ENCODE results near the gene GMCL2.
A peak's percentile ranks its signal among the peaks of the same experiment; 100 is the strongest.

- TF ChIP-seq CTCF (IDR thresholded peaks at IDR 0.05; ENCODE audit: low read depth, low read length, missing input control), result no peak
- peak; percentile 69 for TF ChIP-seq YY1 (IDR thresholded peaks at IDR 0.05)
- TF ChIP-seq, protein P1, sequence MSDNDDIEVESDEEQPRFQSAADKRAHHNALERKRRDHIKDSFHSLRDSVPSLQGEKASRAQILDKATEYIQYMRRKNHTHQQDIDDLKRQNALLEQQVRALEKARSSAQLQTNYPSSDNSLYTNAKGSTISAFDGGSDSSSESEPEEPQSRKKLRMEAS (IDR thresholded peaks at IDR 0.05), result peak; percentile 81
- peak; percentile 76 for TF ChIP-seq SP1 (IDR thresholded peaks at IDR 0.05)
- TF ChIP-seq EGR1 (IDR thresholded peaks at IDR 0.05; ENCODE audit: low read depth in 2 of 2), result peak in 1 of 2 donors; percentile 78
- TF ChIP-seq RAD21 (IDR thresholded peaks at IDR 0.05), result peak in 1 of 2 donors; percentile 11
- TF ChIP-seq TAF1 (conservative IDR thresholded peaks at IDR 0.05), result no peak
Measured at GRCh38 chr5:178236679-178237078, 49.5 kb upstream of the GMCL2 start.

Measured in liver (tissue), 3 donors.